ENCODE measurements around the gene GPRC5A.

The GPRC5A gene

DNA sequence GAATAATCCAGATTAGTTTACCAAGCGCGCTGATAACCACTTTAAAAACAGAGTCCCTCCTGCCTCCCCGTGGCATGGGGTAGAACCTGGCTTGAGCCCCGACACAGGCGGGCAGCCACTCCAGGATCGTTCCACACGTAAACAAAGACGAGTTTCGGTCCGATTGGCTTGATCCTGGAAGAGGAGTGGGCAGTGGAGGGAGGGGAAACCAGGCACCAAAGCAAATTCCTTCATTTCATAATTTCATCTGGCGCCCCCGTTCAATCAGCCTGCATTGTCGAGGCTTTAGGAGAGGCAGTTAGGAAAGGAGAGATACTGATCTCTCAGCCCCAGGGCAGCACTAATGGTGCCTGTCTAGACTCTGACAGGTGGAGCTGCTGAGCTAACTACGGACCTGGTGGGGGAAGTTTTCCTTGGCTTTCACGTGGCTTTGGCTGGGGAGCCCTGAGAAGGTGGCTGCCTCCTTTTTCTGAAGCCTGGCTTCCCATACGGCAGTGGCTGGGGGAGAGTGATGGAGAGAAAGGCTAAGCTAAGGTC, 751 bp upstream of the GPRC5A start:
- TF ChIP-seq FOXM1 (IDR thresholded peaks at IDR 0.05; ENCODE audit: borderline replicate concordance, low read depth) (no peak), TAF1 (IDR thresholded peaks at IDR 0.05; ENCODE audit: low read depth) (no peak), TCF12 (IDR thresholded peaks at IDR 0.05; ENCODE audit: low read depth) (no peak), CREB1 (IDR thresholded peaks at IDR 0.05; ENCODE audit: low read depth) (no peak), TEAD4 (IDR thresholded peaks at IDR 0.05) (peak; percentile 14; the same call in 1 of the 2 replicates), EGR1 (IDR thresholded peaks at IDR 0.05) (no peak), EP300 (IDR thresholded peaks at IDR 0.05; ENCODE audit: borderline replicate concordance) (no peak), ZBTB7A (IDR thresholded peaks at IDR 0.05; ENCODE audit: low read depth) (no peak; the same call in 1 of the 2 replicates), RAD21 (IDR thresholded peaks at IDR 0.05; ENCODE audit: low read depth) (peak; percentile 43; the same call in 1 of the 2 replicates), NFIC (IDR thresholded peaks at IDR 0.05) (no peak), YY1 (IDR thresholded peaks at IDR 0.05; ENCODE audit: low read depth) (no peak), CEBPB (IDR thresholded peaks at IDR 0.05) (no peak; the same call in 1 of the 2 replicates)
- TF ChIP-seq, protein P1, sequence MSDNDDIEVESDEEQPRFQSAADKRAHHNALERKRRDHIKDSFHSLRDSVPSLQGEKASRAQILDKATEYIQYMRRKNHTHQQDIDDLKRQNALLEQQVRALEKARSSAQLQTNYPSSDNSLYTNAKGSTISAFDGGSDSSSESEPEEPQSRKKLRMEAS (IDR thresholded peaks at IDR 0.05), result peak; percentile 87
- TF ChIP-seq, protein P2, sequence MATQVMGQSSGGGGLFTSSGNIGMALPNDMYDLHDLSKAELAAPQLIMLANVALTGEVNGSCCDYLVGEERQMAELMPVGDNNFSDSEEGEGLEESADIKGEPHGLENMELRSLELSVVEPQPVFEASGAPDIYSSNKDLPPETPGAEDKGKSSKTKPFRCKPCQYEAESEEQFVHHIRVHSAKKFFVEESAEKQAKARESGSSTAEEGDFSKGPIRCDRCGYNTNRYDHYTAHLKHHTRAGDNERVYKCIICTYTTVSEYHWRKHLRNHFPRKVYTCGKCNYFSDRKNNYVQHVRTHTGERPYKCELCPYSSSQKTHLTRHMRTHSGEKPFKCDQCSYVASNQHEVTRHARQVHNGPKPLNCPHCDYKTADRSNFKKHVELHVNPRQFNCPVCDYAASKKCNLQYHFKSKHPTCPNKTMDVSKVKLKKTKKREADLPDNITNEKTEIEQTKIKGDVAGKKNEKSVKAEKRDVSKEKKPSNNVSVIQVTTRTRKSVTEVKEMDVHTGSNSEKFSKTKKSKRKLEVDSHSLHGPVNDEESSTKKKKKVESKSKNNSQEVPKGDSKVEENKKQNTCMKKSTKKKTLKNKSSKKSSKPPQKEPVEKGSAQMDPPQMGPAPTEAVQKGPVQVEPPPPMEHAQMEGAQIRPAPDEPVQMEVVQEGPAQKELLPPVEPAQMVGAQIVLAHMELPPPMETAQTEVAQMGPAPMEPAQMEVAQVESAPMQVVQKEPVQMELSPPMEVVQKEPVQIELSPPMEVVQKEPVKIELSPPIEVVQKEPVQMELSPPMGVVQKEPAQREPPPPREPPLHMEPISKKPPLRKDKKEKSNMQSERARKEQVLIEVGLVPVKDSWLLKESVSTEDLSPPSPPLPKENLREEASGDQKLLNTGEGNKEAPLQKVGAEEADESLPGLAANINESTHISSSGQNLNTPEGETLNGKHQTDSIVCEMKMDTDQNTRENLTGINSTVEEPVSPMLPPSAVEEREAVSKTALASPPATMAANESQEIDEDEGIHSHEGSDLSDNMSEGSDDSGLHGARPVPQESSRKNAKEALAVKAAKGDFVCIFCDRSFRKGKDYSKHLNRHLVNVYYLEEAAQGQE (IDR thresholded peaks at IDR 0.05; ENCODE audit: low read depth), result no peak
- TF ChIP-seq, protein P3, sequence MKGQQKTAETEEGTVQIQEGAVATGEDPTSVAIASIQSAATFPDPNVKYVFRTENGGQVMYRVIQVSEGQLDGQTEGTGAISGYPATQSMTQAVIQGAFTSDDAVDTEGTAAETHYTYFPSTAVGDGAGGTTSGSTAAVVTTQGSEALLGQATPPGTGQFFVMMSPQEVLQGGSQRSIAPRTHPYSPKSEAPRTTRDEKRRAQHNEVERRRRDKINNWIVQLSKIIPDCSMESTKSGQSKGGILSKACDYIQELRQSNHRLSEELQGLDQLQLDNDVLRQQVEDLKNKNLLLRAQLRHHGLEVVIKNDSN (IDR thresholded peaks at IDR 0.05), result peak; percentile 41

DNA sequence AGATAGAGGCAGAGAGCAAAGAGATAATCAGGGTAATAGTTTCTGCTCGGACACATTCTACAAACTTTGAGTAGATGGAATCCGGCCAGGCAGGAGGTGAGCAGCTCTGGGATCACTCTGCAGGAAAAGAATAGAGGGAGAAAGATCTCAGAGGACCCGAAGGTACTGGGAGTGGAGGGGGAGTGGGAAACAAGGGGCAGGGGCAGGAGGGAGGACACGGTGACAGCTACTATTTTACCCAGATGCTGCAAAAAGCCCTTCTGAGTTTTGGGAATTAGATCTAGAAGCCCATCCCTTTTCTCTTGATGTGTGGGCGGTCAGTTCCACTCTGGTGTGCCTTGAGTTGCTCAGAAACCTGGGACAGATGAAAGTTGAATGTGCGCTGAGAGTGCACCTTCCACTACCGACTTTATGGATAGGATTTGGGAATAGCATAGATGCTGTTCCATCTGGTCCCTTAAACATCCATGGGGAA, 556 bp downstream of the GPRC5A start:
- TF ChIP-seq, protein P3 (IDR thresholded peaks at IDR 0.05), result no peak
- TF ChIP-seq NFIC (IDR thresholded peaks at IDR 0.05), result no peak
- TF ChIP-seq YY1 (IDR thresholded peaks at IDR 0.05; ENCODE audit: low read depth), result no peak
- TF ChIP-seq ZBTB7A (IDR thresholded peaks at IDR 0.05; ENCODE audit: low read depth), result no peak
- no peak for TF ChIP-seq TAF1 (IDR thresholded peaks at IDR 0.05; ENCODE audit: low read depth)
- TF ChIP-seq TCF12 (IDR thresholded peaks at IDR 0.05; ENCODE audit: low read depth), result no peak
- TF ChIP-seq, protein P1 (IDR thresholded peaks at IDR 0.05), result no peak
- TF ChIP-seq EGR1 (IDR thresholded peaks at IDR 0.05), result no peak
- no peak for TF ChIP-seq FOXM1 (IDR thresholded peaks at IDR 0.05; ENCODE audit: borderline replicate concordance, low read depth)
- no peak for TF ChIP-seq RAD21 (IDR thresholded peaks at IDR 0.05; ENCODE audit: low read depth)
- TF ChIP-seq CREB1 (IDR thresholded peaks at IDR 0.05; ENCODE audit: low read depth), result no peak
- TF ChIP-seq, protein P2 (IDR thresholded peaks at IDR 0.05; ENCODE audit: low read depth), result no peak
- TF ChIP-seq TEAD4 (IDR thresholded peaks at IDR 0.05), result no peak
- no peak for TF ChIP-seq EP300 (IDR thresholded peaks at IDR 0.05; ENCODE audit: borderline replicate concordance)
- TF ChIP-seq CEBPB (IDR thresholded peaks at IDR 0.05), result no peak

DNA sequence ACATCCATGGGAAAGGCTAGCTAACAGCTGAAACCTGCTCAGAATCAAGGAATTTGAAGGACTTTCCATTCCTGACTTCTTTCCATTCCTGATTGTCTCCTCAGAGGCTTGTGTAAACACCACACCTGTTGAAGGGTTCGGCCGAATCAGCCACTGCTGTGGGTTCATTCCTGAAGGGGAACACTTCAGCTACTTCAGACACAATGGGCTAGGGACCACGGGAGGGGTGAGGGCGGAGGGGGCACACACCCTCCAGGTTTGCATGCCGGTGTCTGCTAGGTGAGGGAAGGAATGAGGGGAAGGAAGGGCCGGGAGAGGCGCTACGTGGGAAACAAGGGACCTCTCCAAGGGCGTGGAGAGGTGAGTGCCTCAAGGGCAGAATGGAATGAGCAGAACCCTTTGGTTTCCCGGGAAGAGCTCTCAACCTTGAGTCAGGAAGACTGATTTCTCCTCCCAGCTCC, 1.3 kb downstream of the GPRC5A start:
- TF ChIP-seq CEBPB (IDR thresholded peaks at IDR 0.05), result no peak

DNA sequence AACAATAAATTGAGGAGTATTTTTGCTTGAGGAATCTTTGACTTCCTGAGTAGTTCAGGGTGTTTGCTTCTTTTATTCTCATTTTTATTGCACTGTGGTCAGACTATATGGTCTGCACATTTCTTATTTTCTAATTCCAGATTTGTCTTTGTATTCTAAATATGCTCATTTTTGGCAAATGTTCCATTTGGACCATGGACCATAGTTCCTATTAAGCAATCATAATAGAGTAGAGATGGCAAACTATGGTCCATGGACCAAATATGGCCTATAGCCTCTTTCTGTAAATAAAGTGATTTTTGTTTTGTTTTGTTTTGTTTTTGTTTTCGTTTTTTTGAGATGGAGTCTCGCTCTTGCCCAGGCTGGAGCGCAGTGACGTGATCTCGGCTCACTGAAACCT, 2.1 kb downstream of the GPRC5A start:
- no peak for TF ChIP-seq YY1 (IDR thresholded peaks at IDR 0.05; ENCODE audit: low read depth)
- no peak for TF ChIP-seq FOXM1 (IDR thresholded peaks at IDR 0.05; ENCODE audit: borderline replicate concordance, low read depth)
- TF ChIP-seq RAD21 (IDR thresholded peaks at IDR 0.05; ENCODE audit: low read depth), result no peak
- TF ChIP-seq, protein P2 (IDR thresholded peaks at IDR 0.05; ENCODE audit: low read depth), result no peak
- no peak for TF ChIP-seq TAF1 (IDR thresholded peaks at IDR 0.05; ENCODE audit: low read depth)
- no peak for TF ChIP-seq NFIC (IDR thresholded peaks at IDR 0.05)
- TF ChIP-seq, protein P3 (IDR thresholded peaks at IDR 0.05), result no peak
- TF ChIP-seq CEBPB (IDR thresholded peaks at IDR 0.05), result no peak
- no peak for TF ChIP-seq TCF12 (IDR thresholded peaks at IDR 0.05; ENCODE audit: low read depth)
- no peak for TF ChIP-seq EGR1 (IDR thresholded peaks at IDR 0.05)
- TF ChIP-seq CREB1 (IDR thresholded peaks at IDR 0.05; ENCODE audit: low read depth), result no peak
- no peak for TF ChIP-seq ZBTB7A (IDR thresholded peaks at IDR 0.05; ENCODE audit: low read depth)
- no peak for TF ChIP-seq TEAD4 (IDR thresholded peaks at IDR 0.05)
- TF ChIP-seq, protein P1 (IDR thresholded peaks at IDR 0.05), result no peak

Measured in Ishikawa (cell line).